K562 (cell line): ENCODE results near the gene SENP3. TPM values are rescaled to one million over a fixed set of nuclear protein-coding genes. Genes with fewer than 3 reads are reported as not detected.

Source experiments
- ATAC-seq: fragments of 200-7000 bp; cut with Tn5 transposase; 3 replicates; pipeline ENCODE4 v1.9.1; 2020; ENCODE audit warnings: moderate library complexity
- BruUV-seq: library from RNA; stranded (reverse); fragments of 400-500 nt; replicated peaks from 2 replicates; lab custom pipeline; 2021; lab: Mats Ljungman, UMichigan
- CTCF ChIA-PET: fragments of 300-600 bp; formaldehyde crosslinking; extraction: SDS; loops from one replicate; lab custom pipeline; 2021; ENCODE audit warnings: low intra/inter-chr PET ratio; lab: Yijun Ruan, JAX
- POLR2A ChIA-PET: fragments of 300-600, 350-650 bp; sonication (Branson Sonifier 250); formaldehyde crosslinking; extraction: SDS; loops from one replicate; lab custom pipeline; 2021; ENCODE audit warnings: antibody characterized with exemption, inconsistent platforms; lab: Yijun Ruan, JAX
- DNase-seq, 4 experiments: peaks; one replicate each; pipeline versions ENCODE4 v3.0.0 to v3.0.0-alpha.2; 2011 to 2018; ENCODE audit warnings: low spot score in 3 of 4, mixed read lengths in 3 of 4; ENCODE audit errors: extremely low read depth in 1 of 4
- FAIRE-seq: peaks from 2 replicates; lab custom pipeline; 2011; peaks lifted over from hg19 to GRCh38; lab: Jason Lieb, UNC
- H2AFZ ChIP-seq: 2 replicates; pipeline ENCODE4 v1.6.0; 2011; ENCODE audit warnings: low read depth, low read length, control low read depth, inconsistent platforms
- H3K27ac ChIP-seq: fragments of 200-600 bp; 3 replicates; pipeline ENCODE4 v1.8.0; 2011; ENCODE audit warnings: low read depth, mild to moderate bottlenecking, control low read depth, inconsistent platforms, low read length, moderate library complexity, mixed read lengths; ENCODE audit errors: extremely low read depth
- H3K27me3 ChIP-seq, 2 experiments: fragments of 300-600 bp in 1 of 2; 2 replicates in 1 of 2; 3 replicates in 1 of 2; pipeline versions ENCODE4 v1.6.0 to v1.8.0; 2011; ENCODE audit warnings: inconsistent platforms in 2 of 2, low read length in 2 of 2, mild to moderate bottlenecking in 1 of 2, mixed read lengths in 1 of 2, moderate library complexity in 1 of 2; ENCODE audit not compliant: control insufficient read depth in 2 of 2, insufficient read depth in 2 of 2
- H3K36me3 ChIP-seq: fragments of 300-600 bp; 3 replicates; pipeline ENCODE4 v1.8.0; 2011; ENCODE audit warnings: mild to moderate bottlenecking, low read length, inconsistent platforms; ENCODE audit not compliant: control insufficient read depth, insufficient read depth
- H3K4me1 ChIP-seq, 2 experiments: fragments of 200-600 bp in 1 of 2; replicated peaks in 1 of 2; 2 replicates in 1 of 2; 3 replicates in 1 of 2; pipeline versions ENCODE4 v1.5.1 to v1.8.0; 2011; ENCODE audit warnings: inconsistent platforms in 2 of 2, low read length in 2 of 2, mild to moderate bottlenecking in 1 of 2, mixed read lengths in 1 of 2, moderate library complexity in 1 of 2; ENCODE audit not compliant: control insufficient read depth in 2 of 2, insufficient read depth in 2 of 2
- H3K4me2 ChIP-seq: 2 replicates; pipeline ENCODE4 v1.6.1; 2011; ENCODE audit warnings: low read length, control low read depth, inconsistent platforms, mixed read lengths; ENCODE audit not compliant: insufficient read depth
- H3K4me3 ChIP-seq: fragments of 200-600 bp; sonication (generic), shearing (Covaris generic); 2 replicates; pipeline ENCODE4 v1.5.1; 2016; ENCODE audit warnings: control low read depth, inconsistent platforms
- H3K79me2 ChIP-seq: fragments of 200-600 bp; 3 replicates; pipeline ENCODE4 v1.8.0; 2011; ENCODE audit warnings: low read length, inconsistent platforms; ENCODE audit not compliant: control insufficient read depth, insufficient read depth
- H3K9ac ChIP-seq, 2 experiments: 2 replicates each; pipeline versions ENCODE4 v1.6.0 to v1.6.1; 2011; ENCODE audit warnings: low read depth in 2 of 2, low read length in 2 of 2, control low read depth in 1 of 2, inconsistent platforms in 1 of 2, mild to moderate bottlenecking in 1 of 2, mixed read lengths in 1 of 2; ENCODE audit not compliant: insufficient read depth in 1 of 2
- H3K9me1 ChIP-seq: one replicate; pipeline ENCODE4 v1.6.0; 2011; ENCODE audit warnings: inconsistent platforms, mild to moderate bottlenecking, low read length, moderate library complexity; ENCODE audit not compliant: control insufficient read depth, insufficient read depth
- H3K9me3 ChIP-seq: replicated peaks from 2 replicates; pipeline ENCODE4 v1.5.1; 2011; ENCODE audit warnings: low read depth, low read length, inconsistent platforms; ENCODE audit not compliant: control insufficient read depth, insufficient read depth
- H4K20me1 ChIP-seq: replicated peaks from 2 replicates; pipeline ENCODE4 v1.6.1; 2011; ENCODE audit warnings: low read length, inconsistent platforms, mixed read lengths; ENCODE audit not compliant: control insufficient read depth, insufficient read depth
- ARHGAP35 ChIP-seq: fragments of 450-650 bp; IDR thresholded peaks from 2 replicates; pipeline ENCODE4 v1.6.1; 2018; ENCODE audit not compliant: partially characterized antibody
- ATF6 ChIP-seq: sonication (generic); formaldehyde crosslinking; IDR thresholded peaks from 2 replicates; pipeline ENCODE4 v1.4.0; 2020; ENCODE audit warnings: mild to moderate bottlenecking, missing genetic modification reagents
- BHLHE40 ChIP-seq: IDR thresholded peaks from 2 replicates; pipeline ENCODE4 v1.6.1; 2011; ENCODE audit warnings: low read length, improper control_type of control experiment
- CCAR2 ChIP-seq: fragments of 200-400 bp; formaldehyde crosslinking; IDR thresholded peaks from 2 replicates; pipeline ENCODE4 v1.6.1; 2017; ENCODE audit warnings: mild to moderate bottlenecking, low read depth, low read length
- HINFP ChIP-seq: fragments of 450-650 bp; conservative IDR thresholded peaks from 2 replicates; pipeline ENCODE4 v1.6.1; 2016; ENCODE audit warnings: missing genetic modification characterization, low read depth, mild to moderate bottlenecking, control low read depth, missing compliant biosample characterization
- HMG20A ChIP-seq: fragments of 450-650 bp; formaldehyde crosslinking; conservative IDR thresholded peaks from 2 replicates; pipeline ENCODE4 v1.4.0; 2020; ENCODE audit warnings: mild to moderate bottlenecking, mixed read lengths
- JUNB ChIP-seq: fragments of 450-650 bp; formaldehyde crosslinking; conservative IDR thresholded peaks from 2 replicates; pipeline ENCODE4 v1.4.0; 2020; ENCODE audit warnings: mild to moderate bottlenecking
- RFX7 ChIP-seq: fragments of 250-450 bp; sonication (Bioruptor Pico); IDR thresholded peaks from 2 replicates; pipeline ENCODE4 v1.5.1; 2021; ENCODE audit warnings: mild to moderate bottlenecking
- RUNX1 ChIP-seq: sonication (generic); IDR thresholded peaks from 2 replicates; pipeline ENCODE4 v1.6.1; 2016; ENCODE audit warnings: antibody characterized with exemption, low read depth
- TAF7 ChIP-seq: fragments of 450-650 bp; IDR thresholded peaks from 2 replicates; pipeline ENCODE4 v1.6.1; 2016; ENCODE audit warnings: missing genetic modification characterization, missing compliant biosample characterization
- WGBS: fragments of 100-300 bp; shearing (Covaris generic); methylation state at CpG from one replicate; pipeline ENCODE4 v1.1.6; 2016; ENCODE audit warnings: low coverage, mixed read lengths; ENCODE audit not compliant: insufficient coverage; ENCODE audit errors: missing lambda C conversion rate; 5-methylcytosine and 5-hydroxymethylcytosine counted together
- in situ Hi-C: fragments of 300-500 bp; cut with MboI; formaldehyde crosslinking; loops from 4 replicates; pipeline ENCODE4 v1.15.0; 2018; ENCODE audit warnings: inconsistent platforms, mixed read lengths
- intact Hi-C: fragments of 100-400 bp; cut with micrococcal nuclease; formaldehyde crosslinking; loops from 2 replicates; pipeline ENCODE4 v1.14.2; 2022
- polyA plus RNA-seq, 8 experiments: library from polyadenylated mRNA; depleted of rRNA in 4 of 8; stranded (reverse) in 5 of 8; unstranded in 3 of 8; fragments of >200 nt; fragmentation: Nextera tagmentation in 2 of 8; fragmentation: Illumina TruSeq in 1 of 8; extraction: Ambion mirVana in 2 of 8; extraction: Trizol in 1 of 8; gene quantifications; 2 replicates each; pipeline versions ENCODE4 v1.2.1 to v1.2.3, GENCODE V29; 2011 to 2014; ENCODE audit warnings: inconsistent platforms in 1 of 8, missing spikeins in 1 of 8
- total RNA-seq, 7 experiments: library from RNA; depleted of rRNA in 6 of 7; stranded (reverse); fragments of >200 nt in 6 of 7; fragmentation: Illumina TruSeq in 2 of 7; extraction: Trizol in 2 of 7; gene quantifications; 2 replicates each; pipeline versions ENCODE4 v1.2.1 to v1.2.3, GENCODE V29; 2011 to 2021; ENCODE audit warnings: low replicate concordance in 1 of 7

SENP3 gene
- total and polyA plus RNA-seq, 9 of the 15 experiments (the other 6 are each of a cell fraction or from before 2014, with no cell fraction given): 0.63 to 102 (median 78.8) TPM

DNA sequence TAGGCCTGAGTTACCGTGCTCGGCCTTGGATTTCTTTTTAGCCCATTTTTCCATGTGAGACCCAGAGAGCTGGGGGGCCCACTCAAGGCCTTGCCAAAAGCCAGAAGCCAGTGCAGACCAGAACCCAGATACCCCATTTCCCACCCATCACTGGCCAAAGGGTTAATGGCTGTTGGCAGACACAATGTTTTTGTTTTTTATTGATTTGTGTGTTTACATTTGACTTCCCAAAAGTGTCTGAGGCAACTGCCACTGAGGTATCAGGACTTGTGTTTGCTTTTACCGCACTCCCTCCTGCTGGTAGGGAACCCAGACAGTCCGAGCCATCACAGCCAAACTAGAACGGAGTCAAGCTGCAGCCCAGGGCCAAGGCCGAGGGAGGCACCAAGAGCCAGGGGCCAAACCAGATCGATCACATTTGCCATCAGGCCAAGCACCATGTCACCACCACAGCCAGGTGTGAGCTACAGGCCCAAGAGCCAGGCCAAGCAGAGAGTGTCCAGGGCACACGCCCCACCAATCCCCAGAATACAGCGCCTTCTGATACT, 20.6 kb upstream of the SENP3 start:
- ATAC-seq: no peak
- no peaks in the 10 kb centered on the region for H4K20me1 ChIP-seq
- H3K9ac ChIP-seq: no peak overlapping the region
- H3K27ac ChIP-seq: no peak overlapping the region
- DNase-seq: no peak
- no peak overlapping the region for H3K4me2 ChIP-seq
- no peak overlapping the region for H3K4me3 ChIP-seq
- in situ Hi-C loops: no loop called here
- no peak for FAIRE-seq
- intact Hi-C loops: no loop called here
- WGBS: 71% methylated on average over 7 of the region's 9 CpGs
- CTCF ChIA-PET: no interaction called here
- H3K36me3 ChIP-seq: no peaks in the 10 kb centered on the region
- no peaks in the 10 kb centered on the region; a peak in 2 of 5 replicates for H3K4me1 ChIP-seq
- no peaks in the 10 kb centered on the region for H3K27me3 ChIP-seq
- TF ChIP-seq JUNB (no peak), TAF7 (no peak), CCAR2 (no peak), BHLHE40 (no peak), HMG20A (CRISPR knock-in tag) (no peak)
- TF ChIP-seq, all 486 proteins: peak for 0
- POLR2A ChIA-PET: interaction anchor here (0.8 kb wide), 1 partner anchor 9 kb away, joined by 5 read pairs; no protein-coding TSS in a partner anchor
- H2AFZ ChIP-seq: no peak overlapping the region
- no peaks in the 10 kb centered on the region for H3K79me2 ChIP-seq
- no peaks in the 10 kb centered on the region; the same call in 1 of the 2 replicates for H3K9me3 ChIP-seq
- BruUV-seq: no TSS peak
- no peaks in the 10 kb centered on the region for H3K9me1 ChIP-seq

DNA sequence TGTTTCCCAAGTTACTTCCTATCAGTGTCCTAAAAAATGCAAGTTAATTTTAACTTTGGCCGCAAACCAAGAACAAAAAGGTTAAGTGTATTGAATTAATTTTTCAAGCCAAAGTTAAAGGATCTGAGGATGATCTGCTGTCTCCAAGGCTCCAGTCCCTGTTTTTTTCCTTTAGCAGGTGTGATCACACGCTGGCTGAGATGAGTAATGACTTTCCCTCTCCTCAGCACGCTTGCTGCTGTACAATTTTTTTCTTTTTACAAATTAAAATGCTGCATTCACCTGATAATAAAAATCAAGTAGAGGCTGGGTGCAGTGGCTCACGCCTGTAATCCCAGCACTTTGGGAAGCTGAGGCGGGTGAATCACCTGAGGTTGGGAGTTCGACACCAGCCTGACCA, 16.8 kb upstream of the SENP3 start:
- Histone ChIP-seq H3K9me3 (no peaks in the 10 kb centered on the region), H3K27me3 (no peaks in the 10 kb centered on the region), H3K9ac (no peak overlapping the region), H3K36me3 (no peaks in the 10 kb centered on the region), H4K20me1 (no peaks in the 10 kb centered on the region), H3K4me1 (peaks cover 4 to 19% of the 10 kb centered on the region in 2 experiments; a peak in 3 of 5 replicates), H3K9me1 (no peaks in the 10 kb centered on the region), H3K4me2 (no peak overlapping the region), H3K27ac (no peak overlapping the region), H3K79me2 (no peaks in the 10 kb centered on the region), H3K4me3 (no peak overlapping the region), H2AFZ (no peak overlapping the region)
- in situ Hi-C loops (no loop called here), intact Hi-C loops (no loop called here)
- POLR2A ChIA-PET: interaction anchor here (1.3 kb wide), 1 partner anchor 10 kb away, joined by 3 read pairs; no protein-coding TSS in a partner anchor
- FAIRE-seq (no peak), ATAC-seq (no peak), DNase-seq (no peak)
- WGBS: 60% methylated on average over 5 of the region's 6 CpGs
- no TSS peak for BruUV-seq
- TF ChIP-seq RUNX1 (no peak), HINFP (no peak), ARHGAP35 (no peak), RFX7 (CRISPR knock-in tag) (no peak), ATF6 (CRISPR knock-in tag) (no peak)
- CTCF ChIA-PET: no interaction called here
